Stimulated activated CD4-positive, alpha-beta T cell treated with anti-CD3 and anti-CD28 coated beads, Interleukin-4, amount 100 ng/mL, for 1 hour (primary cell): Measurements from ENCODE around the gene CT47C1.
"Not testable (repeated sequence)": the region's sequence is repeated elsewhere in the genome, so short reads cannot be mapped to it uniquely, and the experiment has no call there.

Experiments used
- DNase-seq: peaks from one replicate; pipeline ENCODE4 v3.0.0-alpha.2; 2020

CT47C1 gene

DNA sequence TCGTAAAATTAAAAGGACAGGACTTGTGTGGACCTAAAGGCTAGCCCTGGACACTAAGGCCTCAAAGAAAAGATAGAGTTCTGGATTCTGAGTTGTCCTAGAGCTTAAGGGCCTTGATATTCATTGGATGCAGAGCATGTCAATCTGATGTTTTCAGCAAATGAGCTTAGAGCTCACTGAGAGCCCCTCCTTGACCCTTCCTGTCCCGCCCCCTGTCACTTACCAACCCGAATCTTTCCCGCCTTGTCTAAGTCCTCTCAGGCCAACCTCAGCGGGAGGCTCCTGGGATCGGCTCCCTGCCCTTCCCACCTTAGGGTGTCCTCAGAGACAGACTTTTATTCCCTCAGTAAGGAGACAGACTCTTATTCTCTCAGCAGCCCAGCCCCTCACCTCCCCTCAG lies at the start of gene CT47C1:
Gene CT47C1 (plus strand): TSS at position 250 of the 400 bp plus-strand sequence. CDS start 233 bp downstream, outside the sequence.
- DNase-seq = no peak

GRCh38 chrX:119025900-119026299 lies 46.9 kb upstream of the CT47C1 start:
- DNase-seq = no peak

DNA sequence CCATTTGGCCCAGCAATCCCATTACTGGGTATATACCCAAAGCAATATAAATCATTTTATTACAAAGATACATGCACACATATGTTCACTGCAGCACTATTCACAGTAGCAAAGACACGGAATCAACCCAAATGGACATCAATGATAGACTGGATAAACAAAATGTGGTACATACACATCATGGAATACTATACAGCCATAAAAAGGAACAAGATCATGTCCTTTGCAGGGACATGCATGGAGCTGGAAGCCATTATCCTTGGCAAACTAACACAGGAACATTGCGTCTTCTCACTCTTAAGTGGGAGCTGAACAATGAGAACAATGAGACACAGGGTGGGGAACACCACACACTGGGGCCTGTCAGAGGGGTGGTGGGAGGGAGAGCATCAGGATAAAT lies 46.4 kb upstream of the CT47C1 start:
- not testable (repeated sequence) for DNase-seq

DNA sequence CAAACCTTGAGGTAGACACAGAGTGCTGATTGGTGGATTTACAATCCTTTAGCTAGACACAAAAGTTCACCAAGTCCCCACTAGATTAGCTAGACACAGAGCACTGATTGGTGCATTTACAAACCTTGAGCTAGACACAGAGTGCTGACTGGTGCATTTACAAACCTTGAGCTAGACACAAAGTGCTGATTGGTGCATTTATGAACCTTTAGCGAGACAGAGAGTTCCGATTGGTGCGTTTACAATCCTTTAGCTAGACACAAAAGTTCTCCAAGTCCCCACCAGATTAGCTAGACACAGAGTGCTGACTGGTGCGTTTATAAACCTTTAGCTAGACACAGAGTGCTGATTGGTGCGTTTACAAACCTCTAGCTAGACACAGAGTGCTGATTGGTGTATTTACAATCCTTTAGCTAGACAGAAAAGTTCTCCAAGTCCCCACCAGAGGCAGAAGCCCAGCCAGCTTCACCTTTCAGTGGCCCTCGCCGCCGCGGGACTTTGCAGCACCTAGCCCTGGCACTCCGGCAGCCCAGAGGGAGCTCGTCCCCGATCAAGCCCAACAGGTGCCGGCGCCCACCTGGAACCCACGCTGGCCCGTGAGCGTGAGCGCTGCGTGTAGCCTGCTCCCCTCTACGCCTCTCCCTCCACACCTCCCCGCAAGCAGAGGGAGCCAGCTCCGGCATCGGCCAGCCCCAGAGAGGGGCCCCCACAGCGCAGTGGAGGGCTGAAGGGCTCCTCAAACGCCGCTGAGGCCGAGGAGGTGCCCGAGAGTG lies 44.6 kb upstream of the CT47C1 start:
- DNase-seq = not testable (repeated sequence)

- no peak for DNase-seq
Observed at GRCh38 chrX:119028733-119029330, 44.0 kb upstream of the CT47C1 start.

GRCh38 chrX:119029656-119030055 lies 43.1 kb upstream of the CT47C1 start:
- not testable (repeated sequence) for DNase-seq

DNA sequence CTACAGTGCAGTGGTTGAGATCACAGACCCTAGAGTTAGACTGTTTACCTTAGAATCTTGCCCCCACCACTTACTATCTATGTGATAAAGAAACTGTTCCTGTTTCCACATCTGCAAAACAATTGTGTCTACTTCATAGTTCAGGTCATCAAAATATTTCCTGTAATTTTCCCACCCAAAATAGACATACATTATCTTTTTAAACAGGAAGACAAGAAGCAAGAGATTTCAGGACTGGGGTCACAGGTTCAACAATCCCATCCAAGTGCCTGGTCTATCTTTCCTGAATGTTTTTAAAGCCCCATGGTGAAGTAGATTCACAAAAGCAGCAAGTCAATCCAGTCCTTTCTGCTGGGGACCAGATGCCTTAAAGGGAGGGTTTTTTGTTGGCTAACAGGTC lies 41.8 kb upstream of the CT47C1 start:
- no peak for DNase-seq

DNA sequence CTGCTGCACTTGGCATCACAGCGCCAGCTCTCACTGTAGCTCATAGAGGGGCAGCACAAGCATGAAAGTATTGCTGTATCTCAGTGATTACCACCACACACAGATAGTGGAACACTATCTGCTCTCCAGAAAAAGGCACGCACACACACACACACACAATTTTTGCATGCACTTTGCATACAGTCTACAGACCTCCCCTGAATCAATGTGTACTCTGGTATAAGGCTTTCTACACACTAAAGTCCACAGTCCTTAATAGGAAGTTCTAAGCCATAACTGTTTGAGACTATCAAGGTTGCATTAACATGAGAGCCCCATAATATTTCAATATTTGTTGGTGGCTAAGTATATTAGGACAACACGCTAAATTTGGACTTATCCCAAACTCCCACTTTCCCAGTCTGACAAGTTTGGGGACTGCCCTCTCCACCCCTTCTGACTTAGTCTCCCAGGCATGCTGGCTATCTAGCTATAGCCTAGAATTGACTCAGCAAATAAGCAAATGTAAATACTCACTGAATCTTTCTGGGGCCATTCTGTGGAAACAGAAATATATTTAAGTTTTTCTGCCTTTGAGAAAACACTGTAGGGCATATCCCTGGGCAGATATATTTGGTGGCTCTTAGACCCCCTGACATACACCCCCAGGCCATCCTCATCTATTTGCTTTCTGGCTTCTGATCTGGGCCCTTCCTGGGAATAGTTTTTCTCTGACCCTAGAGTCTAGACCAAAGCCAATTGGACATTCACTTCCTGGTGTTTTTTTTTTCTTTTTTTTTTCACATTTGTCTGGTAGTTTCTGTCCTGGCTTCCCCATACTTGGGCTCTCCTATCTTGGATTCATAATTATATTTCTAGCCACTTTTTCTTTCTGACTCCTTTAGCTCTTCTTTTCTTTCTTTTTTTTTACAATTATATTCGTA lies 36.4 kb upstream of the CT47C1 start:
- DNase-seq = no peak

DNA sequence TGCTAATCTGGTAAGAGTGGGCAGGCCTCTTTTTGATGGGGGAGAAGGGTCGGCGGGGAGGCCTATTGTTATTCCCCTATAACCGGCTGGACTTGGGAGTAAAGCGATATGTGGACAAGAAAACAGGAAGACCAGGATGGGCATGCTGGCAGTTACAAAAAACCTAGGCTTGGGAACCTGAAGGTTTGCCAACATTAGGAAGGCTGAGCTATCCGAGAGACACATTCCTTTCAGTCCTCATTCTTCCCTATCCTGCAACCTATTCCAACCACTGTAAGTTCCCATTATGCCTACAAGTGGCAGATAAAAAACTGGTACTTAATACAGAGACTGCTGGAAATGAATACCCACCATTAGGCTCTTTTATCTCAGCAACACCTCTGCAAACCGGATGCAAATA lies 32.4 kb upstream of the CT47C1 start:
- DNase-seq = no peak

- no peak for DNase-seq
Observed at GRCh38 chrX:119041175-119041574, 31.6 kb upstream of the CT47C1 start.

DNA sequence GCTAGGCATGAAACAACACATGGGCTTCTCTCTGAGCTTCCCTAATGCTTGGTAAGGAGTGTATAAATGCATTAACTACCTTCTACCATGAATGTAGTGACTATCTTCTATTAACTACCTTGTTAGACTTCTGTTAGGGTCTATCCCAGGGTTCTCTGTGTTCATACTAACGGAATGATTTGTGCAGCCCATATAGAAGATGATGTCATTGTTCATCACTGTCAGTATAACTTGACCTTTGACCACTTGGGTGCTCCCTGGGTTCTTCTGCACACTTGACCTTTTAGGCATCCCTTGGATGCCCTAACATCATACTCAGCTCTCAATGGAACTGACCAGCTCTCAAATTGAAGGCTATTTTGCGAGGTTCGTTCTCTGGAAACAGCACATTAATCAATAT lies 30.8 kb upstream of the CT47C1 start:
- DNase-seq = no peak

GRCh38 chrX:119042996-119043395 lies 29.8 kb upstream of the CT47C1 start:
- DNase-seq = no peak

DNA sequence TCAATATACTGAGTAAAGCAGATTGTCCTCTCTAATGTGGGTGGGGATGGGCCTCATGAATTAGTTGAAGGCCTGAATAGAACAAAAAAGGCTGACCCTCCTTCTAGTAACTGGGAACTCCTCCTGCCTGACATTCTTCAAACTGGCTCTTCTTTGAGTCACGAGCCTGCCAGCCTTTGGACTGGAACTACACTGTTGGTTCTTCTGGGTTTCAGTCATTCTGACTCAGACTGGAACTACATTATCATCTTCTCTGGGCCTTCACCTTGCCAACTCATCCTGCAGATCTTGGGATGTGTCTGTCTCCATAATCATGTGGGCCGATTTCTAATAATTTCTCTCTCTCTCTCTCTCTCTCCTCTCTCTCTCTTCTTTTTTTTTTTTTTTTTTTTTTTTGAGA lies 26.9 kb upstream of the CT47C1 start:
- no peak for DNase-seq

DNA sequence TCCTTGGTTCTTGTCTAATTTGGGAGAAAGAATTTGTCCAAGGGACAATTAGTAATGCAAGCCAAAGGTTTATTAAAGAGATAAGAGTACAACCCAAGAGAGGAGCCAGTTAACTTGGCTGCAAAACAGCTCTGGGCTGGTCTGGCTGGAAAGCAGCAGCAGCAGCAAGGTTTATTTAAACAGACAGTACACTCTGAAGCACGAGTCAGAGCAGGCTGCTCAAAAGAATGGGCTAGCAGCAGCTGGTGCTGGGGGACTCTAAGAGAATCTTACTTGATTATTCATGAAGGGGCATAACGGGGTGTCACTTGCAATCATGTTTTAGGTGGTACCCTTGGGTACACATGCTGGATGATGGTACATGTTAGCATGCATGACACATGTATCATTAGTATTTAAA lies 17.1 kb upstream of the CT47C1 start:
- DNase-seq = no peak

DNA sequence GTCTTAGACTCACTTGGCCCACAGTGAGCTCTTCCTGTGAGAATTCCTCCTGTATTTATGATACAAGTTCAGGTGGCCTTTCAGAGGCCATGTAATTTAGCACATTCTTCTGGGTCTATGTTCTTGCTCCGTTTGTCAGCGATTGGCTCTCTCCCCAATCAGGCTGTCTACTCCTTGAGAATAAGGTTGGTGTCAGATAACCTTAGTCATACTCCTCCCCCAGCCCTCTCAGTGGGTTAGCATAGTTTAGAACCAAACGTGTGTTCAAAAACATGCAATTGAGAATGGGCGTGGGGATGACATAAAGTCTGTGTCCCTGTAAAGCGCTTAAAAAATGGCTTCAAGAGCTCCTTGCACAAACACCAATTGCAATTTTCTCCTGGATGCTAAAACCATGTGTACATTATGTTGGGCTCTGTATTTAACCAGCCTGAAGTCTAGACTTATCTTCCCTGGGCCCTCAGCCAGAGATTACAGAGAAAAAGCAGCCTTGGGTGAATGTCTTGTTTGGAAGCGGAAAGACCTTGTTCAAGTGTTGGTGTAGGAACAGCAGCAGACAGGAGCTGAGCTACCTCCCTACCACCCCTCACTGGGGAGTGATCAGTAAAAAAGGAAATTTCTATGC lies 9.9 kb upstream of the CT47C1 start:
- DNase-seq = no peak

GRCh38 chrX:119063428-119063827 lies 9.4 kb upstream of the CT47C1 start:
- DNase-seq = no peak

GRCh38 chrX:119067023-119067739 lies 5.6 kb upstream of the CT47C1 start:
- DNase-seq = peak; percentile 41

GRCh38 chrX:119069128-119069527 lies 3.7 kb upstream of the CT47C1 start:
- no peak for DNase-seq

- DNase-seq = no peak
Observed at GRCh38 chrX:119069762-119070161, 3.0 kb upstream of the CT47C1 start.

- DNase-seq = no peak
Observed at GRCh38 chrX:119071381-119071780, 1.4 kb upstream of the CT47C1 start.

GRCh38 chrX:119073200-119073905 lies 560 bp downstream of the CT47C1 start:
- DNase-seq = no peak

DNA sequence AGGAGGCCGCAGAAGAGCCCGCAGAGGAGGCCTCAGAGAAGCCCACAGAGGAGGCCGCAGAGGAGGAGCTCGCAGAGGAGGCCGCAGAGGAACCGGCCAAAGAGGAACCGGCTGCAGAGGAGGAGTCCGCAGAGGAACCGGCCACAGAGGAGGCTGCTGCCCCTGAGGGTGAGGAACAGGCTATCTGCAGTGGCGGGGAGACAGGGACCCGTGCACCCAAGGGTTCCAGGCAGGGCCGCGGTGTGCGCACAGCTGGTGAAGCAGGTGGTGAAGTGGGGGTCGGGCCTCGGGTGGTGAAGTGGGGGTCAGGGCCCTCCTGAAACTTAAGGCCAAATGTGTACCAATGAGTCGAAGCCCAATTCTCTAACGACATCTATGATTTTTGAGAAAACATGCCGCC lies 1.1 kb downstream of the CT47C1 start:
- no peak for DNase-seq
